ENCODE results near the gene OPCML.

DNA sequence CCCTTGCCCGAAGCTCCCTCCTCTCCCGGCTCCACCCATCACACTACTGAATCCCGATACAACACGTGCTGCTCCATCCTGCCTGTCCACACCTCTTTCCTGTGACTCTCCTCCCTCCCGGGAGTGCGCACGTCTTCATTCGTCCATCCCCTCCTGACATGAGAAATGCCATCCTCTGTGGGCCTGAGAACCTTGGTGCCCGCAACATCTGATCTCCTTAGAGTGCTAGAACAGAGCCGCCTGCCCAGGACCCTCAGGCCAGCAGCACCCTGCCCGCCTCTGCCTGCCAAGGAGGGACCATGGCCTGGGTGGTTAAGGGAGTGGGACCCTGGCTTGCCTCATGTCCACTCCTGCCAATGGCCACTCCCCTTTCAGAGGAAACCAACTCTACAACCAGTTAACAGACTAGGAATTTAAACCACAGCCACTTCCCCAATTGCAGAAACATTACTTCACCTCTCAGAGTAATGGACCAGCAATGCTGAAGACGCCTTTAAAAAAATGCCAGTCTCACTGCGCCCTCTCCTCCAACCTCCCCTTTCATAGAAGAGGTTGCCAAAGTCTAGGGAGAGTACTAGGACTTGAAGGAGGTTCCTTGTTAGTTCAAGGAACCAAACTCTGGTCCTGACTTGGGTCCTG lies 466.3 kb downstream of the OPCML start:
- no peak for TF ChIP-seq EP300 (IDR thresholded peaks at IDR 0.05; ENCODE audit: low read depth)
- TF ChIP-seq, protein P1, sequence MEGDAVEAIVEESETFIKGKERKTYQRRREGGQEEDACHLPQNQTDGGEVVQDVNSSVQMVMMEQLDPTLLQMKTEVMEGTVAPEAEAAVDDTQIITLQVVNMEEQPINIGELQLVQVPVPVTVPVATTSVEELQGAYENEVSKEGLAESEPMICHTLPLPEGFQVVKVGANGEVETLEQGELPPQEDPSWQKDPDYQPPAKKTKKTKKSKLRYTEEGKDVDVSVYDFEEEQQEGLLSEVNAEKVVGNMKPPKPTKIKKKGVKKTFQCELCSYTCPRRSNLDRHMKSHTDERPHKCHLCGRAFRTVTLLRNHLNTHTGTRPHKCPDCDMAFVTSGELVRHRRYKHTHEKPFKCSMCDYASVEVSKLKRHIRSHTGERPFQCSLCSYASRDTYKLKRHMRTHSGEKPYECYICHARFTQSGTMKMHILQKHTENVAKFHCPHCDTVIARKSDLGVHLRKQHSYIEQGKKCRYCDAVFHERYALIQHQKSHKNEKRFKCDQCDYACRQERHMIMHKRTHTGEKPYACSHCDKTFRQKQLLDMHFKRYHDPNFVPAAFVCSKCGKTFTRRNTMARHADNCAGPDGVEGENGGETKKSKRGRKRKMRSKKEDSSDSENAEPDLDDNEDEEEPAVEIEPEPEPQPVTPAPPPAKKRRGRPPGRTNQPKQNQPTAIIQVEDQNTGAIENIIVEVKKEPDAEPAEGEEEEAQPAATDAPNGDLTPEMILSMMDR (IDR thresholded peaks at IDR 0.05): no peak

Data from transverse colon (tissue), 3 donors.